Suppressor macrophage treated with lipopolysaccharide for 1 hour (primary cell): ENCODE measurements around the gene ZNF117.
A peak's percentile ranks its signal among the peaks of the same experiment; 100 is the strongest.
"Not testable (repeated sequence)": the region's sequence is repeated elsewhere in the genome, so short reads cannot be mapped to it uniquely, and the experiment has no call there.

Source experiments
- DNase-seq, 3 donors: peaks; one replicate each; pipeline ENCODE4 v3.0.0-alpha.2; 2020 to 2022

ZNF117 gene

DNA sequence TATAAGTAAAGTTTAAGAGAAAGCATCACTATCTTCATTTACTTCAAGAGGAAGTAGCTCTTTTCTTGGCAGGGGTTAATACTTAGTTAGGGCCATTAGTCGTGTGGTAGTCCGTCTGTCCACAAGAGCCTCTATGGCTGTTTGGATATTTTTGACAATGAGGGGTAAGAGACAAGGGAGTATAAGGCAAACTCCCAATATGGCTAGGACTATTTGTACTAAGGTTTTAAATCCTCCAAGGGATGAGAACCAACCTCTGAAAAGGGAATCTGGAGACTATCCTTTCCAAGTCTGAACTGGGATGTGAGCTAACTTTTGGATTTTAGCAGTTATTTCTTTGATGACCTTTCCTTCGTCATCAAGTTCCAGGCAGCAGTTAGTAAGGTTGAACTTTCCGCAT, at the start of gene ZNF117:
TSS of gene ZNF117 (minus strand) at position 101 of the 400 bp plus-strand sequence.
- DNase-seq: no peak

DNA sequence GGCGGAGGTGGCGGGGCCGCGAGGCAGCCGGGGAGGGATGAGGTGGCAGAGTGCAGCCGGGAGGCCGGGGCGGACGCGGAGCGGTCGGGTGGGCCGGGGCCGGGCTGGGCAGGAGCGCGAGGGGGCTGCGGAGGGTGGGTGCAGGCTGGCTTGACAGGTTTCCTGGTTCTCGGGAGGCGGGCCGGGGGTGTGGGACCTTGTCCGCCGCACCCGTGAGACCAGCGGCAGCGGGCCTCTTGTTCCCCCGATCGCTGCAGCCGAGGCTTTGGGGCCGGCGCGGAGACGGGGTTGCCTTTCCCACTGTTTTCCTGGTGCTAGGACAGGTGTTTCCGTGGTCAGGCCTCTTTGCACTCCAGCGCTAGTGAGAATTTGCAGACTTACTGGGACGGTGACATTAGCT, 47.9 kb upstream of the ZNF117 start:
- peak in 2 of 3 donors; percentile 22 to 44 for DNase-seq

DNA sequence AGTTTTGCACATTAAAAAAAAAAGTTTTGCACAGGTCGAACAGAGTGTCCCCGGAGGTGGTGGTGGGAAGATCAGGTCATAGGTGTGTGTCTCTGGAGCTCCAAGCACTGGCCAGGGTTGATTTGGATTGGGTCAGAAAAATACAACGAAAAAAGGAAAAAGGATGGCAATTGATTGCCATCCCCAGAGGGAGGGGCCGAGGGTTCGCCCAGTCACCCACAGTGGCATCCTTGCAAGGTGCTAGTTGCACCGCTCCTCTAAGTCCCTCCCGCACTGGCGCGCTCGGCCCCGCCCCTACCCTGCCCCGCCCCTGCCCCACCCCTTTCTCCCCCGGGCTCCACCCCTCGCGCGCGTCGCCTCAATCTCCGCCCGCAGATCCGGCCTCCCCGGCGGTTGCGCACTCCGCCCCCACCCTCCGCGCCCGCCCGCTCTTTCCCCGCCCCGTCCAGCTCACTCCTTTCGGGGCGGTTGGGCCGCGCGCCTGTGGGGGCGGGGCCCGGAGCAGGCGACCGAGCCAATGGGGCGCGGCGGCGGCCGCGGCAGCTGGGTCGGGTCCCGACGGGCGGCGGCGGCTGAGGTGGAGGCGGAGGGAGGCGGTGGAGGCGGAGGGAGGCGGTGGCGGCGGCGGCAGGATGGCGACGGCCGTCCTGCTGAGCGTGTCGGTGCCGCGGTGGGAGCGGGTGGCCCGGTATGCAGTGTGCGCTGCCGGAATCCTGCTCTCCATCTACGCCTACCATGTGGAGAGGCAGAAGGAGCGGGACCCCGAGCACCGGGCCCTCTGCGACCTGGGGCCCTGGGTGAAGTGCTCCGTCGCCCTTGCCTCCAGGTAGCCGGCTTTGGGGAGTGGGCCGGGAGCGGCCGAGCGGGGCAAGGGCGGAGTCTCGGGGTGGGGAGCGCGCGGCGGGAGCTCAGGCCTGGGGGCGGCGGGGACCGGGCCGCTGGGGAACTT, 47.2 kb upstream of the ZNF117 start:
- peak; percentile 93 to 99 (median 97) for DNase-seq

DNA sequence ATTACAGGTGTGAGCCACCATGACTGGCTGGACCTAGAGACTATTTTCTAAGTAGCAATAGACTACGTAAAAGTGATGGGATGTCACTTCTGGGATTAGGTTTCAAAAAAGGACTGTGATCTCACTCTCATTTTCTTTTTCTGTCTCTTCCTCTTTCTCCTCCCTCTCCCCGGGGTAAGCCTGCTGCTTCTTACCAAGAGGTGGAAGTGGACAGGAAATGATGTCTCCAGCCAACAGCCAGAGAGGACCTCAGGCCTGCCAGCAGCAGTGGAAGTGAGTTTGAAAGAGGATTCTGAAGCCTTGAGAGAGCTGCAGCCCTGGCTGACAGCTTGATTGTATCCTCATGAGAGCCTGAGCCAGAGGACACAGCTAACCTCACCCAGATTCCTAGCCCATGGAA, 45.7 kb upstream of the ZNF117 start:
- peak; percentile 72 to 86 (median 81) for DNase-seq

GRCh38 chr7:65035469-65035868, 44.6 kb upstream of the ZNF117 start:
- DNase-seq: not testable (repeated sequence)

- DNase-seq: peak; percentile 40 to 52 (median 41)
These were observed 43.4 kb upstream of the ZNF117 start for GRCh38 chr7:65034120-65034782.

GRCh38 chr7:65033391-65033790, 42.6 kb upstream of the ZNF117 start:
- DNase-seq: not testable (repeated sequence)

DNA sequence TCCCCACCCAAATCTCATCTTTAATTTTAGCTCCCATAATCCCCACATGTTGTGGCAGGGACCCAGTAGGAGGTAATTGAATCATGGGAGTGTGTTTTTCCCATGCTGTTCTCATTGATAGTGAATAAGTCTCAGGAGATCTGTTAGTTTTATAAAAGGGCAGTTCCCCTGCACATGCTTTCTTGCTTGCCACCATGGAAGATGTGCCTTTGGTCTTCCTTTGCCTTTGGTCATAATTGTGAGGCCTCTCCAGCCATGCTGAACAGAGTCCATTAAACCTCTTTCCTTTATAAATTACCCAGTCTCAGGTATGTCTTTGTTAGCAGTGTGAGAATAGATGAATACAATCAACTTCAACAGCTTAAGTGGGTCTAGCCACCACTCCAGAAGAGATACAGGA, 34.2 kb upstream of the ZNF117 start:
- not testable (repeated sequence) for DNase-seq

- not testable (repeated sequence) for DNase-seq
These were observed 30.1 kb upstream of the ZNF117 start for GRCh38 chr7:65020978-65021377.

- not testable (repeated sequence) for DNase-seq
These were observed 19.0 kb upstream of the ZNF117 start for GRCh38 chr7:65009881-65010280.

- DNase-seq: not testable (repeated sequence)
These were observed 18.6 kb upstream of the ZNF117 start for GRCh38 chr7:65009394-65009793.

- DNase-seq: peak in 2 of 3 donors; percentile 13 to 26
These were observed 16.2 kb upstream of the ZNF117 start for GRCh38 chr7:65007036-65007435.

DNA sequence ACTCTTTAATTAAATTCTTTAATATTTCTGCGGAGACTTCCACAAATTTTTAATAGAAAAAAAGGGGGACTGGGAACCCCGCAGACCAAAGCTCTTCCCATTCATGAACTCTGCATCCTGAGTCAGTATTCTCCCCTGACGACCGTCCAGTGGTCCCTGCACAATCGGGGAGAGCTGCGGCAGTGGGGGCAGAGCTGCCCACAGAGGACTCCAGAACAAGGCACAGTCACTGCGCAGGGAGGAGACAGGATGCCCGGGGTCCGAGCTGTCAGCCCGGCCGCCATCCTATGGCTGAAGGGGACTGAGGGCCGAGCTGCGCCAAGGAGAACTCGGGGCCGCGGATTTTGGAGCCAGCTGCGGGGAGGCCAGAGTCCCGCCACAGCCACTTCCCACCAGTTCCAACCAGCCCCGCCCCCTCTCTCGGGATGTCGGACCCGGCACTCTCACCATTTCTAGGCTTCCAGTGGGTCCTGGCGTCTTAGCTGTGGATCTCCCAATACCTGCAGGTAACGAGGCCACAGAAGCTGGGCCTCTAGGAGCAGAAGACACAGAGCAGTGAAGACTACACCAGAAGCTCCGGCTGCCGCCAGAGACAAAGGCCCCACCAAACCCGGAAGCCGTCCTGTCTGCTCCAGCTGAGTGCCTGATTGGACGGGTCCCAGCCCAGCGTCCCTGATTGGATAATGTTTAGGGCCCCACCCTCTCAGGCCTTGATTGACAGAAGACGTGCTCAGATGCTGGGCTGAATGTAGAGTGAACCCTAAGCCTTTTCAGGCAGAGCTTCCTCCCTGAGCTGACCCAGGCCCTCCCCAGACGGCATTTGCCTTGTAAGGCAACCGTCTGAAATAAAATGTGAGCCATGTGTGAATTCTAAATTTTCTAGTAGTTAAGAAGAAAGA, 15.5 kb upstream of the ZNF117 start, which contains the start of gene ERV3-1:
TSS of gene ERV3-1 (minus strand) at position 594 of the 899 bp plus-strand sequence. CDS start 13,661 bp downstream, outside the sequence.
- peak; percentile 90 to 93 (median 92) for DNase-seq

DNA sequence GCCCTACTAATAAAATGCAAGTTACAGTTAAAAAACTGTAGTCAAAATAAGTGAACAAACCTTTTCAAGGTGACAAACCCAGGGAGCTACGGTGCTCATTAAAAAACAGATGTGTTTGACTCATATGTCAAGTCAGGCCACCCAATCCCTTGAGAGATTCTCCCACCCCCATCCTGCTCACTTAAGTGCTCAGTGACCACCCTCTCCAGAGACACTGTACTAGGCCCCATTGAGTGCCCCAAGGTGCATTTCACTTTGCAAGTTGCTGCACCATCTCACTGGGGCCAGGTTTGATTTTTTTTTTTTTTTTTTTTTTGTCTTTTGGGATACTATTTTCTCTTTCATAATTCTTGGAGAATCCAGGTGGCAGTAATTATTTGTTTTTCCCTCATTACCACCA, 13.7 kb upstream of the ZNF117 start:
- no peak for DNase-seq

DNA sequence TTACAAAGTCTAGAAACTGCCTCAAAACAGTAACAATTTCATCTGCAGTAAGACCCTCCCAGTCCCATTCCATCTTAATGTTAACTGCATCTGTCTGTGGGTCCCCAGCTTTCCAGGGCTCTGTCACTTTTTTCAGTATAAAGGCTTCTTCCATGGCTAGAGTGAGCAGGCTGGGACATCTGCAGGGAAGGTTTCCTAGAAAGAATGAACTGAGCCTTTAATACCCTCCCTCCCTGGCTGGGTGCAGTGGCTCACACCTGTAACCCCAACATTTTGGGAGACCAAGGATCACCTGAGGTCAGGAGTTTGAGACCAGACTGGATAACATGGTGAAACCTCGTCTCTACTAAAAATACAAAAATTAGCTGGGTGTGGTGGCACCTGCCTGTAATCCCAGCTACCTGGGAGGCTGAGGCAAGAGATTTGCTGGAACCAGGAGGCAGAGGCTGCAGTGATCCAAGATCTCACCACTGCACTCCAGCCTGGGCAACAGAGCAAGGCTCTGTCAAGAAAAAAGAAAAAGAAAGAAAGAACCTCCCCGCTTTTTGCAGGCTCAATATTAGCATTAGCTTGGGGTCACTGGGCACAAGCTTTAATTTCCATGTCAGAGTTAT, 12.2 kb upstream of the ZNF117 start:
- no peak for DNase-seq

DNA sequence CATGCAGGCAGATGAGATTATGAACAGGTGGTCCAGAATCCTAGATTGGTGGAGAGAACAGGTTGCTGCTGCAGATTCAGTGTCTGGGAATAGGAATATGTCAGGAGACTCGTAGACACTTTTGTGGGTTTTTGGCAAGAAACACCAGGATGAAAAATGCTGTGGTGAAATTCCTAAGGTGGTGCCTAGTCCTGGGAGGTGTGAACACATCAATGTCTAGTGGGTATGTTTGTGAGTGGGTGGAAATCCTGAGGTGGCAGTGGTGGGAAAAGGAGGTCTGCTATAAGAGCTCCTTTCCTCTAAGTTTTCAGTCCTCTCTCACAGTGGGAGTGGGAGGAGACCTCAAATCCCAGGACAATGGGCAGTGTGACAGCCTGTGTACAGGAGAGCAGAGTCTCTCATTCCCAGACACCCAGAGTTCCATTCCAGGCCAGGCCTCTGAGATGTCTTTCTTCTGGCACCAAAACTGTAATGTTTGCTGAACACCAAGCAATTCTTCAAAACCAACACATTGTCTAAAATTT, 10.5 kb upstream of the ZNF117 start:
- DNase-seq: no peak

- DNase-seq: peak; percentile 36 to 76 (median 73)
These were observed 8.5 kb upstream of the ZNF117 start for GRCh38 chr7:64999165-65000004.

GRCh38 chr7:64998865-64999164, 8.0 kb upstream of the ZNF117 start:
- no peak for DNase-seq

- no peak for DNase-seq
These were observed 7.1 kb upstream of the ZNF117 start for GRCh38 chr7:64997927-64998391.

GRCh38 chr7:64997164-64997908, 6.5 kb upstream of the ZNF117 start:
- DNase-seq: no peak
